Ureter (tissue), 1 donor: ENCODE results near the gene NFYC. TPM values are rescaled to one million over a fixed set of nuclear protein-coding genes. Genes with fewer than 3 reads are reported as not detected.
A peak's percentile ranks its signal among the peaks of the same experiment; 100 is the strongest.

Source experiments
- DNase-seq: peaks from one replicate; pipeline ENCODE4 v3.0.0-alpha.2; 2020; ENCODE audit warnings: low spot score
- total RNA-seq: library from RNA; stranded (reverse); gene quantifications from one replicate; pipeline ENCODE4 v1.2.4, GENCODE V29; 2023
- donor health status: DM: yes; HTN: yes; CAD: no.

NFYC gene
- total RNA-seq, 1 donor from 2014 or later = 81.4 TPM

DNA sequence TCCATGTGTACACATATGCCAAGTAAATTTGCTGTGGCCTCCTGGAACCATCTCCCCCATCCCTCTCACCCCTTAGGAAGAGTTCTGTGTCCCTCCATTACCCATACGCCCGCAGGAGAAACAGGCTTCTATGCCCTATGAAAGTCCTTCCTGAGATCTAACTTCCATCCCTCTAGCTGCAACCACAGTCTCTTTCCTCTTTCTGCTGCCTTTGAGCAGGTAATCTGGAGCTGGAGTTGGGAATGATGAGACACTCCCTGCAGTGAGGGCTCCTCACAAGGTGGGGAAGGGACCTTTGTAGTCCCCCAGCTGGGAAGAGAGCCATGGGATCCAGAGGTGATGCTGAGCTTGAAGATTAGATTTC, 90.1 kb downstream of the NFYC start:
- DNase-seq = no peak

DNA sequence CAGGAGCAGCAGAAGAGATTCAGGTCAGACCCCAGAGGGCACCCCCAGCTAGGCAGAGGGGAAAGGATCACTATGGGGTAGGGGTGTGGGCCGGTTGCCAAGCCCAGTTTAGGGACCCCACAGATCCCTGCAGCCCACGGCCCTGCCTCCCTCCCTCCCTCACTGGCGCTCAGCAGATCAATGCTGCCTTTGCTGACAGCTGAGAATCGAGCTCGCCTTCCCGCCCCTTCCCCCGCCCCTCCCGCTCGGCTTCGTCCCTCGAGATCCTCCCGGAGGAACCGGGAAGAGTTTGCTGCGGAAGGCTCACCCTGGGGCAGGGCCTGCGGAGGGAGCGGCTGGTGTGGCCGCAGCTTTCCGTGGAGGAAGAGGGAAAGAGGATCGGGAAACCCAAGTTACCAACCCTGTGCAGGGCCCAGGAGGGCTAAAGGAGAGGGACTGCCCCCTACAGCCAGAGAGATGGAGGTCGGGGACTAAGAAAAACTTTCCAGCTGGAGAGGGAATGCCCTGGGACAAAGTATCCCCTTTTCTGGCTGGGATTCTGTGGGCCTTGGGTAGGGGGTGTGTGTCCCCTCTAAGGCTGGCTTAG, 91.0 kb downstream of the NFYC start:
- no peak for DNase-seq

DNA sequence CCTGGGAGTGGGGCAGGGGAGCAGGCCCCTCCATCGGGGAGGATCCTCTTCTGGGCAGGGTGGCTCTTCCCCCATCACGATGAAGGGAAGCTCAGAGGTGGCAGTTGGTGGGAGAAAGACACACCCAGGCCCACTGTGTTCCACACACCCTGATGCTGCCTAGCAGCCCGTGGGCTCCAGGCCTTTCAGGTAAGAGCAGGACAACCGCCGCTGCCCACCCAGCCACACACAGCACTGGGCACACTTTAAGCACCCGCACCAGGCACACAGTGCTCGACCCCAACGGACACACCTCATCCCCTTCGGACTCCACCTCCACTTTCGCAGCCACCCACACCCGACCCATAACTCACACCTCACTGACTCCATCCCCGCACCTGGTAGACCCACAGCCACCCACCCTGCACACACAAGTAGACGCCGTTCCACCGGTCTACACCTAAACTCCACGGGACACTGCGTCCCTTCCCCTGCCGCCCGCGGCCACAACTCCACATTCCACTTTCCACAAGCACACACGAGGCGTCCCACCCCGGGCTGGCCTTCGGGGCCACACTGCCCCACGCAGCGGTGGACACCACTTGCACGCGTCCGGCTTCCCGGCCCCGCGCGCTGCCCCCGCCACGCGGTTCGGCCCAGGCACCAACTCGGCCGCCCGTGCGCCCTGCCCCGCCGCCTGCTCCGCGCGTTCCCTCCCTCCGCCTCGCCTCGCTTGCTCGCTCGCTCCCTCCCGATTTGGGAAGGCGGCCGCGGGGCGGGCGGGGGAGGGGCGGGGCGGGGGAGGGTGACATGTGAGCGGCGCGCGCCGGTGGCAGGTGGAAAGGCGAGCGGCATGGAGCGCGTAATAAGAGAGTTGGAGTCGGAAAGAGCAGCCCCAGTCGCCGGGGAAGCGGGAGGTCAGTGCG, 91.7 kb downstream of the NFYC start, which contains the start of gene KCNQ4:
KCNQ4 (plus strand) TSS at position 787 of the 905 bp plus-strand sequence. CDS start 307 bp downstream, outside the sequence.
- DNase-seq = peak; percentile 69

DNA sequence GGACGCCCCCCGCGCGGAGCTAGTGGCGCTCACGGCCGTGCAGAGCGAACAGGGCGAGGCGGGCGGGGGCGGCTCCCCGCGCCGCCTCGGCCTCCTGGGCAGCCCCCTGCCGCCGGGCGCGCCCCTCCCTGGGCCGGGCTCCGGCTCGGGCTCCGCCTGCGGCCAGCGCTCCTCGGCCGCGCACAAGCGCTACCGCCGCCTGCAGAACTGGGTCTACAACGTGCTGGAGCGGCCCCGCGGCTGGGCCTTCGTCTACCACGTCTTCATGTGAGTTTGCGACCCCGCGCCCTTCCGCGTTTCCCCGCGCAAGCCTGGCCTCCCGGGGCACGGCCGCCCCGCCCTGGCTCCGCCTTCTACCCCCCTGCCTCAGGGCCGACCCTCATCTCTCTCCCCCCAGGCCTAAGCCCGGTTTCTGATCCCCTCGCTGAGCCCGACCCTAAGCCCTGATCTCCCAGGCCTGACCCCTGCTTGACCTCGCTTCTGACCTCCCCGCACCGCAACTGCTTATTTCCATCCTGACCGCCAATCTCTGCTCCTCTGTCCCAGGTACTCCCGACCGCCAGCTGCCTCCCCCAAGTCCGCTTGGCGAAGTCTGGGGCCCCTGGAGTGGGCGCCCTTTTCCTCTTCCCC, 92.8 kb downstream of the NFYC start:
- no peak for DNase-seq

DNA sequence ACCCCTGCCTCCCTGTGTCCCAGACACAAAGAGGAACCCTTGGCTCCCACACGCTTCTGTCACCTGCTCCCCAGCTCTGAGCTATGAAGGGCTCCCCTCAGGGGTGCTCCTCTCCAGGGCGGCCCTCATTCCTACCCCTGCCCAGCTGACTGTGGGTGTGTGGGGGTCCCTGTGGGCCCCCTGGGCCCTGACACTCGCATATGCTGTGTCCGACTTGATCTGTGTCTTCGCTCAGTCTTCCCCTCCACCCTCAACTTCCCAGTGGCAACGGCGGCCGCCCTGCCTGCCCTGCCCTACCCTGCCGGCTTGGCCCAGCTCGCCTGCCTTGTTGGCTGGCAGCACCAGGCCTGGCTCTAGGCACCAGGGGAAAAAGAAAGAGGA, 93.3 kb downstream of the NFYC start:
- DNase-seq = no peak

DNA sequence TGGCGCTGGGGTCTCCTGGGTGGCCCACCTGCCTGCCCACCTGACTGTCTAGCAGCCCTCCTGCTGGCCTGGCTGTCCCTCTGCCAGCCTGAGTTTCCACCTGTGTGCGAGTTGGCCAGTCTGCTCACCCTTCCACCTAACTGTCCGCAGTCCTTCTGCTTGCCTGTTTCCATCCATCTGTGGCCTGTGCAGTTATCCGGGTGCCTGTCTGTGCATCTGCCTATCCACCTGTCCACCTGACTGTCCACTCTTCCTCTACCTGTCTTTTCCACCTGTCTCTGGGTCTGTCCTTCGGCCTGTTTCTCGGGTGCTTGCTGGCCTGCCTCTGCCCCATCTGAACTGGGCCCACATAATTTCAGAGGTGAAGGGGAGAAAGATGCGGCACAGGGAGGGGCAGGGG, 93.9 kb downstream of the NFYC start:
- no peak for DNase-seq

DNA sequence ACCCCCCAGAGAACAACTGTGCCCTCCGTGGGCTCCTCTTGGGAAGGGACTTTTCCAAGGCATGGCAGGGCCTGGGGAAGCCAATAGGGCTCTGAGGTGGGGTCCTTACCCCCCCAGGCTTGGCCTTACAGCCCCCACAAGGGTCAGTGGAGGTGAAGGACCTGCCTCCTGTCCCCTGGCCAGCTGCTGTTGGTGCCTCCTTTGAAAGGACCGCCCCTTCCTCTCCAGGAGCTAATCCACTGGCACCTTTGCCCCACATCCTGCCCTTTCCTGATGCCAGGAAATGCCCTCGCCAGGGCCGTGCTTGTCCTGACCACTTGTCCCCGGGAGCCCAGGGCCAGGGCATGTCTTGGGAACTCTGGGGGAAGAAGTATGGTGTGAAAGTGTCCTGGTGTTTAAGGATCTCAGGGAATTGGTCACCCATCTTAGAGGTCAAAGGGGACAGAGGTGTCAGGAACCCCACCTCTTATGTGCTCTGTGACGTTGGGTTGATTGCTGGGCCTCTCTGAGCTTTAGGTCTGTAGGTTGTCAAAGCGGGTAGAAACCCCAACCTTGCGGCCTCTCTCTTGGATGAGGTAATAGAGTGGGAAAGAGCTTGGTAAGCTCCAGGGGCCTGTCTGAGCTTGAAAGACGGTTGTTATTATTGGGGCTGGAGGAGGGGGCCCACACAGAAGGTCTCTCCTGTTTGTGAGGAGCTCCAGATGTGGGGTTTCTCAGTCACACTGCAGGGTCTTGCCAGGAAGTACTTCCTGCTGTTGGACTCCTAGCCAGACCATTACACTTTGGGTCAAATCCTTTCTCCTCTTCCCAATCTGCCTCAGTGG, 94.9 kb downstream of the NFYC start:
- no peak for DNase-seq

DNA sequence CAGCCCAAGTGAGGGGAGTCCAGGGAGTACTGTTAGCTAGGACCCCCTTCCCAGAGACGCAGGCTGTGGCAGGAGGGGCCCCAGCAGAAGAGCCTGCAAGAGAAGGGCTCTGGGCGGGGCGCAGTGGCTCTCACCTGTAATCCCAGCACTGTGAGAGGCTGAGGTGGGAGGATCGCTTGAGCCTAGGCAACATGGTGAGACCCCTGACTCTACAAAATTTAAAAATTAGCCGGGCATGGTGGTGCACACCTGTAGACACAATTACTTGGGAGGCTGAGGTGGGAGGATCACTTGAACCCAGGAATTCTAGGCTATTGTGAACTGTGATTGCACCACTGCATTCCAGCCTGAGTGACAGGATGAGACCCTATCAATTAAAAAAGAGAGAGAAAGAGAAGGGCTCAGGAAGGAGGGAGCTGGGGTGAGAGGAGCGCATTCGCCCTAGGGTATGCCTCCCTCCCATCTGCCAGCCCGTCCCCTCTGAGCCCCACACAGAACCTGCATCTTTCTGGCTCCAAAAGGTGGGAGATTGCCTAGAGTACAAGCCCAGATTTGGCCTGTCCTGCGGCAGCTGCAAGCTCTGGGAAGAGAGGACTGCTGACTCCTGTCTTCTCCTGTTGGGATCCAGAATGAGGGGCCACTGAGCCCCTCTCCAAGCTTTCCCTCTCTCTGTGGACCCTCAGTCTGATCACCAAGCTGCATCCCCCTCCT, 95.6 kb downstream of the NFYC start:
- DNase-seq = no peak

DNA sequence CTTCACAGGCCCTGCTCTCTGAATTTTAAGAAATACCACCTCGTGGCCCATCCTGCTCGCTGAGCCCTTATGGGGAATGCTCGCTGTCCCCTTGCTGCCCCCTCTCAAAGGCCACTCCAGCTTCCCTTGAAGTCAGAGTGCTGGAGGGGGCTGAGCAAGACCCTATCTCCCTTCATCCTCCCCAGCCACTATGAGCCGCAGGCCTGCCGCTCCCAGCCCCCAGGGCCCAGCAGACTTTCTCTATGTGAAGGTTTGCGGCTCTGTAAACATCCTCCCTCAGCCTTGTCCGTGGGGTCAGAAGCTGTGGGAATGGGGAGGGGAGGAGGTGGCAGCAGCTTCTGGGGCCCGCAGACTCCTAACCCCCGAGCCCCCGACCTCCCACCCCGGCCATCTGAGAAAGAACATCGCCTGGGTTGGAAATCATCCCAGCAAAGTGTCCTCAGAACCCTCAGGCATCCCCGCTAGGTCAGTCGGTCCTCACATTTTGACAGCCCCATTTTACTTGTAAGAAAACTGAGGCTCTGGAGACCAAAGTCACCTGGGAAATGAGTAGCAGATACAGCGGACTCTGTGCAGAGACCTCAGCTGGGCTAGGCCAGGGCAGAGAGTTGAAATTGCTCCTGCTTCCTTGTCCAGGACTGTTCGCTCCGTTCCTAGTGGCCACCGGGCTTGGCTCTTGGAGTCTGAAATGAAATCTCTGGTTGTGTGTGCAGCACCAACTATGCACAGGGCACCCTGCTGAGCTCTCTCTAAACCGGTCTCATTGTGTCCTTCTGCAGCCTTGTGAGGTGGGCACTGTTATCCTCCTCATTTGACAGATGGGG, 96.4 kb downstream of the NFYC start:
- DNase-seq = no peak

DNA sequence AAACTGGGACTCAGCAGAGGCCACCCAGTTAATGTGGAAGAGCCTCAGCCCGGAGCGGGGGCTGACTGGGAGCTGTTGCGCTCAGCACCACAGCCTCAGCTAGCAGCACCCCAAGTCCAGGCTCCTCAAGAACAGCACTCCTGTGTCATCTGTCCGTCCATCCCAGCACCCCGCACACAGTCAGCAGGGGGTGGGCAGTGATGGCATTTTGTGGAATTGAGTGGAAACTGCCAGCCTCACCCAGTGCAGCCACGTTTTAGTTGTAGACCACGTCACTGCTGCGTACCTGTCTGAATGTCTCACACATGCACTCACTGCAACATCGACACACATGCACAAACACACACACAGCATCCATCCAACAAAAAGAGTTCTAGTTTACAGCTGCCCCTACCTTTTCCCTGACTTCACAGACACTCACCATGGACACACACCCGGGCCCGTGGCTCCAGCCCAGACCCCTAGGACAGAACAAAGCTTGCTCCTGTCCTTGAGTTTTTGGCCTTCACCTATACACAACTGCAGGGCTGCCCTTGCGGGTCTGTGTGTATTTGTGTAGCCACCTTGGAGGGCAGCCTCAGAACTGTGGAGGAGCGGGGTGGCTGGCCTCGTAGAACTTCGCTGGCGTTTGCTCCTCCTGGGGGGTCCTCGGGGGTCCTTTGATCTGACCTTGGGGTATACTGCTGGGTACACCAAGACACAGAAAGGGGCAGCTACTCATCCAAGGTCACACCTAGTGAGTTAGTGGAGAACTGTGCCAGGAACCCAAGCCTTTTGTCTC, 97.2 kb downstream of the NFYC start:
- no peak for DNase-seq

DNA sequence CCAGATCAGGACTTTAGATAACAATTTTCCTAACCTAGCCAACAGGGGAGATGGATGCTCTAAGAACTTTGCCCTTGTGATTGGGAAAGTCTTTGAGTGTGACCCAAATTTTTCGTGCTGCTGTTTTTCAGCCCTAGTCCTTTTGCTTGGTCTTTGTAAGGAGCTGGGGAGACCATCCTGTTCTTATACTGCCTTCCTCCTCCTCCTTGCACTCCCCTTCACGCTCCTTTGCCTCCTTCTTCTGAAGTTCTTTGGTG, 97.8 kb downstream of the NFYC start:
- DNase-seq = no peak

DNA sequence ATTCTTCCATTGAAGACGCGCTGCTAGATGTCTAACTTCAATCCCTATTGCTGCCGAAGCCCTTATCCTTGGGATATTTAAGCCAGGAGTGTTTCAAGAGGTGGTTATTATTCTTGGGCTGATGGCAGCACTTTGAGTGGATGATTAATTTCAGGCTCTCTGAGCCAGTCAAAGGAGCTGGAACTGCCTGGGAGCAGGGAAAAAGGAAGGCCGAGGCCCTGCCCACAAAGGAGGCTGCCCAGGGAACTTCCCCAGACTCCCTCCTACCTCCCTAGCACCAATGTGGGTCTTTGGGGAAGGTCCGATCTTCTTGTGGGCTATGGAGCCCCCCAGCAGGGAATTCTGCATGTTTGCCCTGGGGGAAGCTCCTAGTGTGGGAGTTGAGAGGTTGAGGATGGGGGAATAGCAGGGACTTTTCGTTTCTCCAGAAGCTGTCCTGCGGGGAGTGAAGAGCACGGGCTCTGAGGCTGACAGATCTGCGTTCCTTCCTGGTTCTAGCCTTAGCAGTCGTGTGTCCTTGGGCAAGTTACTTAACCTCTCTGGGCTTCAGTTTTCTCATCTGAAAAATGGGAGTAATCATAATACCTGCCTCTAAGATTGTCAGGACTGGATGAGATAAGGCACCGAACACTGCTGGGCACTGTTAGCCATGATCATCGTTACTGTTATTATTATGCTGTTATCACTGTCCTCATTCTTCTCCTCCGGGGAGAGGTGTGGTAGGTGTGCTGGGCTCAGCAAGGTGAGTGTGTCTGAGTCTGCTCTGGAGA, 98.3 kb downstream of the NFYC start:
- no peak for DNase-seq

DNA sequence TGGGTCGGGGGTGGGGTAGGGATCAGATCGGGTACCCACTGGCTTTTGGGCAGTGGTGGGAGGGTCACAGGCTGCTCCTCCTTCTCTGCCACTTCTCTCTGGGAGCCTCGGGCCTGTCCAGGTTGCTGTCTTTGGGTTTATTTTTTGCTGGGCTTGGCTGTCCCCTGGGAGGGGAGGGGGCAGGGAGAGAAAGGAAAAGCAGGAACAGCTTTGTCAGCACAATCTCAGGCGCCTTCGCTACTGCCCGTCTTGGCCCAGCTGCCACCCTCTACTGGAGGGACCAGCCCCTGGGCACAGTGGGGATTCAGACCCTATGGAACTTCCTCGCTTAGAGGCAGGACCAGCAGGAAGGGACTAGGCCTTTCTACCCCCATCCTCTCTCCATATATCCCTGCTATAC, 100.5 kb downstream of the NFYC start:
- no peak for DNase-seq

DNA sequence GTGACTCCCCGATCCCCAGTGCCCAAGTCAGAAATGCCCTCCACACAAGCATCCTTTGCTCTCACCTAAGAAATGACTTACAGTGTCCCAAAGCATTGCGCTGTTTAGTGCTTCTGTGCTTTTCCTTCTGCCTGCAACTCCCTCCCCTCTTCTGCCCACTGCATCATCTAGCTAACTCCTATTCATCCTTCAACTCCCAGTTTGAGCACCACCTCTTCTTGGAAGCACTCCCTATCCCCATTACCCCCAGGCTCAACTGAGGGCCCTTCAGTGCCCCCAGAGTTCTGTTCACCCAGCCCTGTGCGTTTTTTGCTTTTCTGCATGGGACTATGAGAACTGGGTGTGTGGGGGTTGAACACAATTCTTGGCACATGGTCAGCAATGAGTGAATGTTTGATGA, 102.1 kb downstream of the NFYC start:
- no peak for DNase-seq

DNA sequence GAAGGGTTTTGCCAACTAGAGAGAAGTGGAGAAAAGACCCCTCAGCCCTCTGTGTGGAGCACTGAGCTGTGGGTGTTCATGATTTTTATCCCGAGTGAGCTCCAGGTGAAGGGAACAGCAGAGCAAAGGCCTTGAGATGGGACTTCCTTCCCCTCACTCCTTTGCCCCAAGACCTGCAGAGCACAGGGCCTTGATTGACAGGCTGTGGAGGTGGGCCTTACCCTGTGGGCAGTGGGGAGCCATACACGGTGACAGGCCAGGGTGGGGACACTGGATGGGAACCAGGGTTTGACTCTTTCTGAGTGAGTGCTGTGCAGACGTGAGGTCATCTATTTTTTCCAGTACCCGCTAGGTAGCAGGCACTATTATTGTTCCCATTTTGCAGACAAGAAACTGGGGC, 102.5 kb downstream of the NFYC start:
- no peak for DNase-seq

DNA sequence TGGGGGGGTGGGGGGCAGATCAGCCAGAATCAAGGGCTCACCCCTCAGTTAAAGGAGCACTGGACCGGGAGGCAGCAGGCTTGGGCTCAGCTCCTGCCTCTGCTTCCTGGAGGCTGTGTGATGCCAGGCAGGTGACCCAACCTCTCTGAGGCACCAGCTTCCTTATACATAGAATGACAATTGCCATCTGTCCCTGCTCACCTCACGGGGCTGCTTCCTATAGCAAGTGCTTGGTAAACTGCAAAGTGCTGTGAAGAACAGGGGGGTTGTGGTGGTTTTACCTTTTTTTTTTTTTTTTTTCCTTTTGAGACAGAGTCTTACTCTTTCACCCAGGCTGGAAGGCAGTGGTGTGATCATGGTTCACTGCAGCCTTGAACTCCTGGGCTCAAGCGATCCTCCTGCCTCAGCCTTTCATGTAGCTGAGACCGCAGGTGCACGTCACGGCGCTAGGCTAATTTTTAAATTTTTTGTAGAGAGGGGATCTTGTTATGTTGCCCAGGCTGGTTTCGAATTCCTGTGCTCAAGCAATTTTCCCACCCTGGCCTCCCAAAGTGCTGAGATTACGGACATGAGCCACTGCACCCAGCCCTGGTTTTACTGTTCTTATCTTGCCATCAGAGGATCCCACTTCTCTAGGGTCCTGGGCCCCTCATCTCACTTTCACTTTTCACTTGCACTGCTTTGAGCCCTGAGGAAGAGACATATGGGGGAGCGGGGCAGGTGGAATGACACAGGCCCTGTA, 103.6 kb downstream of the NFYC start:
- no peak for DNase-seq

DNA sequence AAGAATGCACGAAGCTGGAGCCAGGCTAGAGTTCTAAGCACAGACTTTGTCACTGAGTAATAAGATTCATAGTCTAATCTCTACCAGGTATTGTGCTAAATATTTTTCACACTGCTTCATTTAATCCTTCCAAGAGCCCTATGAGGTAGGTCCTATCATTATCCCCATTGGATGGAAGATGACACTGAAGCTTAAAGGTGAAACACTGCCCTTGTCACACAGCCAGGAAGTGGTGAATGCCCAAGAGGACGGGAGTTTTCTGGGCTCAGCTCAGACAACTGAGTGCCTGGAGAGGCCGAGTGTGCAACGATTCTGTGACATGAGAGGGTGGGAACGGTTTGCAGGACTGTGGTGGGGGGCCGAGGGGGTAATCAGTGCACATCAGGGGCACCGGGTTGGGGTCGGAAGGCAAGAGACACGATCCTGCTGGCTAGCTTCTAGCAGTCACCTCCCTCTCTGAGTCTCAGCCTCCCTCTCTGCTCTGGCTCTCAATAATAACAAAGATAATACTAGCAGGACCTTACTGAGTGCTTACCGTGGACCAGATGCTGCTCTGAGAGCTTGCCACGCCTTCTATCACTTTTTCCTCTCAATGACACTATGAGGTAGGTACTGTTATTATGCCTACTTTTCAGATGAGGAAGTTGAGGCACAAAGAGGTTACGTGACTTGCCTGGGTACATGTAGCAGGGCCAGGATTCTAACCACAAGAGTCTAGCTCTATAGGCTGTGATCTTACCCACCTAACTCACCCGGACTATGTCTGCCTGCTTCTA, 104.5 kb downstream of the NFYC start:
- DNase-seq = no peak
